Measurements from ENCODE around the gene SDR39U1.

Gene SDR39U1

GRCh38 chr14:24443053-24443665 lies 583 bp upstream of the SDR39U1 start:
- no peak for DNase-seq

GRCh38 chr14:24441904-24442239 lies 704 bp downstream of the SDR39U1 start:
- no peak for DNase-seq

GRCh38 chr14:24441485-24441884 lies 1.1 kb downstream of the SDR39U1 start:
- no peak for DNase-seq

- DNase-seq: no peak
Measured at GRCh38 chr14:24440606-24441399, 1.8 kb downstream of the SDR39U1 start.

- DNase-seq: no peak
Measured at GRCh38 chr14:24439830-24440605, 2.6 kb downstream of the SDR39U1 start.

GRCh38 chr14:24439257-24439656 lies 3.3 kb downstream of the SDR39U1 start:
- DNase-seq: no peak

GRCh38 chr14:24438223-24439097 lies 4.1 kb downstream of the SDR39U1 start:
- DNase-seq: no peak

GRCh38 chr14:24437736-24438067 lies 4.9 kb downstream of the SDR39U1 start:
- no peak for DNase-seq

- no peak for DNase-seq
Measured at GRCh38 chr14:24437020-24437735, 5.4 kb downstream of the SDR39U1 start.

- DNase-seq: peak in 21 of 51 donors; percentile 2 to 63 (median 29)
Measured at GRCh38 chr14:24436355-24437019, 6.1 kb downstream of the SDR39U1 start.

- no peak for DNase-seq
Measured at GRCh38 chr14:24435998-24436354, 6.6 kb downstream of the SDR39U1 start.

- no peak for DNase-seq
Measured at GRCh38 chr14:24435192-24435810, 7.3 kb downstream of the SDR39U1 start.

- DNase-seq: no peak
Measured at GRCh38 chr14:24434676-24435075, 7.9 kb downstream of the SDR39U1 start.

GRCh38 chr14:24434036-24434435 lies 8.5 kb downstream of the SDR39U1 start:
- DNase-seq: no peak

GRCh38 chr14:24432259-24433131 lies 10.1 kb downstream of the SDR39U1 start:
- no peak for DNase-seq

GRCh38 chr14:24431569-24432258 lies 10.9 kb downstream of the SDR39U1 start:
- DNase-seq: peak in 47 of 51 donors; percentile 10 to 85 (median 53)

GRCh38 chr14:24430682-24431568 lies 11.7 kb downstream of the SDR39U1 start:
- no peak for DNase-seq
